IMR-90 (cell line): ENCODE measurements around the gene ALAS2. TPM values are rescaled to one million over a fixed set of nuclear protein-coding genes. Genes with fewer than 3 reads are reported as not detected.

ENCODE experiments used
- ATAC-seq: fragments of 200-7000 bp; cut with Tn5 transposase; 2 replicates; pipeline ENCODE4 v1.9.1; 2020; ENCODE audit warnings: low read depth, mild to moderate bottlenecking, moderate library complexity
- BruUV-seq: library from RNA; stranded (reverse); fragments of 400-500 nt; replicated peaks from 2 replicates; lab custom pipeline; 2021; lab: Mats Ljungman, UMichigan
- CTCF ChIA-PET: fragments of 300-600 bp; formaldehyde crosslinking; extraction: SDS; loops from one replicate; lab custom pipeline; 2021; ENCODE audit warnings: antibody characterized with exemption; lab: Yijun Ruan, JAX
- POLR2A ChIA-PET: fragments of 300-600 bp; sonication (Branson Sonifier 250); formaldehyde crosslinking; loops from one replicate; lab custom pipeline; 2022; ENCODE audit warnings: antibody characterized with exemption; ENCODE audit not compliant: unreplicated experiment; lab: Charles Lee
- DNase-seq: peaks from one replicate; pipeline ENCODE4 v3.0.0; 2013
- H2AFZ ChIP-seq: replicated peaks from 2 replicates; pipeline ENCODE3; 2013; ENCODE audit warnings: low read length, mild to moderate bottlenecking; ENCODE audit not compliant: poor library complexity
- H2AK5ac ChIP-seq: 2 replicates; pipeline ENCODE4 v1.6.1; 2013; ENCODE audit warnings: low read depth, low read length, inconsistent platforms
- H2AK9ac ChIP-seq: replicated peaks from 2 replicates; pipeline ENCODE3; 2013; ENCODE audit warnings: mild to moderate bottlenecking, low read depth, low read length, moderate library complexity; ENCODE audit not compliant: poor library complexity
- H2BK120ac ChIP-seq: 2 replicates; pipeline ENCODE4 v1.6.1; 2013; ENCODE audit warnings: low read depth, low read length, inconsistent platforms
- H2BK15ac ChIP-seq: 3 replicates; pipeline ENCODE4 v1.6.1; 2013; ENCODE audit warnings: low read depth, low read length, inconsistent platforms
- H2BK20ac ChIP-seq: 2 replicates; pipeline ENCODE4 v1.6.1; 2013; ENCODE audit warnings: low read depth, mild to moderate bottlenecking, inconsistent platforms, low read length, moderate library complexity
- H2BK5ac ChIP-seq: 2 replicates; pipeline ENCODE4 v1.6.1; 2013; ENCODE audit warnings: mild to moderate bottlenecking, low read depth, low read length, inconsistent platforms; ENCODE audit not compliant: poor library complexity, severe bottlenecking
- H3K14ac ChIP-seq: replicated peaks from 2 replicates; pipeline ENCODE4 v1.6.1; 2013; ENCODE audit warnings: low read depth, low read length, inconsistent platforms
- H3K18ac ChIP-seq: 2 replicates; pipeline ENCODE4 v1.6.1; 2013; ENCODE audit warnings: low read depth, low read length, control low read depth
- H3K23ac ChIP-seq: 2 replicates; pipeline ENCODE4 v1.6.1; 2013; ENCODE audit warnings: low read depth, low read length, inconsistent platforms
- H3K27ac ChIP-seq: 2 replicates; pipeline ENCODE4 v1.5.1; 2013; ENCODE audit warnings: mild to moderate bottlenecking, control low read depth, low read length; ENCODE audit not compliant: insufficient read depth
- H3K27me3 ChIP-seq: 2 replicates; pipeline ENCODE4 v1.6.1; 2013; ENCODE audit warnings: low read length; ENCODE audit not compliant: control insufficient read depth, insufficient read depth
- H3K36me3 ChIP-seq: 2 replicates; pipeline ENCODE4 v1.6.1; 2013; ENCODE audit warnings: low read length, mixed read lengths; ENCODE audit not compliant: control insufficient read depth, insufficient read depth
- H3K4ac ChIP-seq: 2 replicates; pipeline ENCODE4 v1.6.1; 2013; ENCODE audit warnings: low read depth, low read length, inconsistent platforms
- H3K4me1 ChIP-seq: 2 replicates; pipeline ENCODE4 v1.6.1; 2013; ENCODE audit warnings: low read length, mixed read lengths; ENCODE audit not compliant: control insufficient read depth, insufficient read depth
- H3K4me2 ChIP-seq: 2 replicates; pipeline ENCODE4 v1.6.1; 2013; ENCODE audit warnings: low read depth, mild to moderate bottlenecking, control low read depth, low read length, moderate library complexity
- H3K4me3 ChIP-seq: 2 replicates; pipeline ENCODE4 v1.5.1; 2013; ENCODE audit warnings: low read depth, mild to moderate bottlenecking, control low read depth, low read length, moderate library complexity; ENCODE audit not compliant: insufficient read depth
- H3K56ac ChIP-seq: 2 replicates; pipeline ENCODE4 v1.6.1; 2013; ENCODE audit warnings: low read length, inconsistent platforms; ENCODE audit not compliant: insufficient read depth; ENCODE audit errors: extremely low read depth
- H3K79me1 ChIP-seq, 2 experiments: 2 replicates each; pipeline ENCODE4 v1.6.1; 2013; ENCODE audit warnings: low read length in 2 of 2, inconsistent platforms in 1 of 2, low read depth in 1 of 2
- H3K9ac ChIP-seq: 2 replicates; pipeline ENCODE4 v1.6.1; 2013; ENCODE audit warnings: low read depth, low read length, control low read depth
- H3K9me1 ChIP-seq: 2 replicates; pipeline ENCODE4 v1.6.1; 2013; ENCODE audit warnings: low read length, inconsistent platforms; ENCODE audit not compliant: insufficient read depth
- H3K9me3 ChIP-seq: 2 replicates; pipeline ENCODE4 v1.6.1; 2013; ENCODE audit warnings: low read length; ENCODE audit not compliant: control insufficient read depth, insufficient read depth
- H4K20me1 ChIP-seq: 2 replicates; pipeline ENCODE4 v1.6.1; 2013; ENCODE audit warnings: low read length, inconsistent platforms; ENCODE audit not compliant: insufficient read depth
- H4K5ac ChIP-seq: 2 replicates; pipeline ENCODE4 v1.6.1; 2013; ENCODE audit warnings: mild to moderate bottlenecking, low read depth, low read length, control low read depth
- H4K8ac ChIP-seq, 2 experiments: 2 replicates each; pipeline ENCODE4 v1.6.1; 2013; ENCODE audit warnings: low read depth in 2 of 2, low read length in 2 of 2, control low read depth in 1 of 2, inconsistent platforms in 1 of 2
- H4K91ac ChIP-seq: 2 replicates; pipeline ENCODE4 v1.6.1; 2013; ENCODE audit warnings: low read depth, low read length, inconsistent platforms; ENCODE audit not compliant: insufficient read depth
- BHLHE40 ChIP-seq: fragments of 150-350 bp; IDR thresholded peaks from 2 replicates; pipeline ENCODE4 v1.6.1; 2016; ENCODE audit warnings: mild to moderate bottlenecking, low read depth, low read length
- CEBPB ChIP-seq: IDR thresholded peaks from 2 replicates; pipeline ENCODE4 v1.6.1; 2012; ENCODE audit warnings: low read depth, low read length, improper control_type of control experiment
- CHD1 ChIP-seq: IDR thresholded peaks from 2 replicates; pipeline ENCODE4 v1.6.1; 2012; ENCODE audit warnings: low read depth, low read length, improper control_type of control experiment
- FOS ChIP-seq: fragments of 150-350 bp; IDR thresholded peaks from 2 replicates; pipeline ENCODE4 v1.6.1; 2016; ENCODE audit warnings: low read depth, low read length
- MAFK ChIP-seq: IDR thresholded peaks from 2 replicates; pipeline ENCODE4 v1.6.1; 2012; ENCODE audit warnings: low read depth, low read length, improper control_type of control experiment
- MAZ ChIP-seq: IDR thresholded peaks from 2 replicates; pipeline ENCODE4 v1.6.1; 2012; ENCODE audit warnings: low read depth, mild to moderate bottlenecking, low read length, improper control_type of control experiment, moderate library complexity, borderline replicate concordance
- MXI1 ChIP-seq: IDR thresholded peaks from 2 replicates; pipeline ENCODE4 v1.6.1; 2012; ENCODE audit warnings: low read depth, mild to moderate bottlenecking, low read length, moderate library complexity, borderline replicate concordance
- NFE2L2 ChIP-seq: fragments of 150-350 bp; IDR thresholded peaks from 2 replicates; pipeline ENCODE4 v1.6.1; 2016; ENCODE audit warnings: low read depth, mild to moderate bottlenecking, low read length
- POLR2A ChIP-seq: IDR thresholded peaks from 2 replicates; pipeline ENCODE4 v1.6.1; 2012; ENCODE audit warnings: mild to moderate bottlenecking, low read depth, low read length
- RAD21 ChIP-seq: IDR thresholded peaks from 2 replicates; pipeline ENCODE4 v1.6.1; 2012; ENCODE audit warnings: low read length, improper control_type of control experiment
- RCOR1 ChIP-seq: IDR thresholded peaks from 2 replicates; pipeline ENCODE4 v1.6.1; 2012; ENCODE audit warnings: mild to moderate bottlenecking, low read length, improper control_type of control experiment; ENCODE audit not compliant: insufficient replicate concordance
- RFX5 ChIP-seq: IDR thresholded peaks from 2 replicates; pipeline ENCODE4 v1.8.0; 2012; ENCODE audit warnings: low read depth, mild to moderate bottlenecking, low read length, moderate library complexity
- SMC3 ChIP-seq: fragments of 150-350 bp; IDR thresholded peaks from 2 replicates; pipeline ENCODE4 v1.6.1; 2016; ENCODE audit warnings: low read depth, mild to moderate bottlenecking, antibody characterized with exemption, low read length, moderate library complexity
- dilution Hi-C: fragments of 300-500 bp; cut with HindIII; formaldehyde crosslinking; loops from one replicate; pipeline ENCODE4 v1.14.3; 2018; ENCODE audit warnings: low sequenced_read_pairs; ENCODE audit not compliant: unreplicated experiment
- in situ Hi-C: fragments of 300-500 bp; cut with MboI; formaldehyde crosslinking; loops from 3 replicates; pipeline ENCODE4 v1.14.3; 2019; ENCODE audit warnings: low sequenced_read_pairs, inconsistent platforms, mixed read lengths
- intact Hi-C: fragments of 100-400 bp; cut with micrococcal nuclease; formaldehyde crosslinking; loops from 2 replicates; pipeline ENCODE4 v1.10.0; 2022
- polyA plus RNA-seq, 3 experiments: library from polyadenylated mRNA; depleted of rRNA; stranded (reverse); fragments of >200 nt; gene quantifications; 2 replicates each; pipeline ENCODE4 v1.2.3, GENCODE V29; 2012; ENCODE audit warnings: low replicate concordance in 1 of 3
- total RNA-seq: library from RNA; depleted of rRNA; stranded (reverse); fragments of >200 nt; gene quantifications from 2 replicates; pipeline ENCODE4 v1.2.3, GENCODE V29; 2012
- TF ChIP-seq, protein P1 (sequence below): fragments of 150-350 bp; IDR thresholded peaks from 2 replicates; pipeline ENCODE4 v1.6.1; 2017; ENCODE audit warnings: mild to moderate bottlenecking, antibody characterized with exemption, low read length, low read depth
- TF ChIP-seq, protein P2 (sequence below): conservative IDR thresholded peaks from 2 replicates; pipeline ENCODE4 v1.5.1; 2012; ENCODE audit warnings: mild to moderate bottlenecking, low read depth, low read length, improper control_type of control experiment
- TF ChIP-seq, protein P3 (sequence below): fragments of 150-350 bp; IDR thresholded peaks from 2 replicates; pipeline ENCODE4 v1.6.1; 2016; ENCODE audit warnings: low read depth, mild to moderate bottlenecking, low read length, moderate library complexity, borderline replicate concordance

Gene ALAS2
- total and polyA plus RNA-seq, 2 of the 4 experiments (the other 2 are of a cell fraction) = not detected

DNA sequence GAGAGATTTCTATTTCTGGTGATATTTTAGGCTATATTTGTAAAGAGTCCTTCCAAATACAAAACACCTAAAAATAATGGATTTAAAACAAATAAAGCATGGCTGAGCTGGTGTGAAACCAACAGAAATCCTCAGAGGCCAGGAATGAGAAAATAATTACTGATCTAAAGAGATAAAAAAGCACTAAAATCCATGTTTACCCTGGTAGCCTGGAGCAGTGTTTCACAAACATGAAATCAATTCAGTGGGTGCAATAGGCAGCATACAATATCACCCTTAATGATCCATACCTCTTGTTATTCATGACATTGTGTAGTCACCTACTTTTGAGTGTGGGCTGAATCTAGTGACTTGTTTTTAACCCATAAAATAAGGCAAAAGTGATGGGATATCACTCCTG, 51.3 kb downstream of the ALAS2 start:
- no peak overlapping the region for H3K4me3 ChIP-seq
- H3K9me3 ChIP-seq = no peaks in the 10 kb centered on the region
- POLR2A ChIA-PET = no interaction called here
- H2BK20ac ChIP-seq = no peak overlapping the region
- H2AFZ ChIP-seq = no peak overlapping the region
- CTCF ChIA-PET = interaction anchor here (0.6 kb wide), 1 partner anchor 66 kb away, joined by 4 read pairs; no protein-coding TSS in a partner anchor
- no peak overlapping the region for H2BK120ac ChIP-seq
- H3K4me2 ChIP-seq = no peak overlapping the region
- H2AK5ac ChIP-seq = no peak overlapping the region
- H3K36me3 ChIP-seq = no peaks in the 10 kb centered on the region
- H4K5ac ChIP-seq = no peak overlapping the region
- H3K4me1 ChIP-seq = no peaks in the 10 kb centered on the region
- no peaks in the 10 kb centered on the region for H3K79me1 ChIP-seq
- H3K56ac ChIP-seq = no peak overlapping the region
- no peaks in the 10 kb centered on the region for H4K20me1 ChIP-seq
- H3K4ac ChIP-seq = no peak overlapping the region
- no peak overlapping the region for H2BK5ac ChIP-seq
- no peak overlapping the region for H2BK15ac ChIP-seq
- dilution Hi-C loops = no loop called here
- H4K91ac ChIP-seq = no peak overlapping the region
- DNase-seq = no peak
- ATAC-seq = no peak
- no peak overlapping the region for H2AK9ac ChIP-seq
- in situ Hi-C loops = no loop called here
- no peak overlapping the region for H4K8ac ChIP-seq
- BruUV-seq = no TSS peak
- no peaks in the 10 kb centered on the region for H3K9me1 ChIP-seq
- intact Hi-C loops = no loop called here
- H3K9ac ChIP-seq = no peak overlapping the region
- no peak for TF ChIP-seq MAZ
- TF ChIP-seq MXI1 = no peak
- TF ChIP-seq, protein P1, sequence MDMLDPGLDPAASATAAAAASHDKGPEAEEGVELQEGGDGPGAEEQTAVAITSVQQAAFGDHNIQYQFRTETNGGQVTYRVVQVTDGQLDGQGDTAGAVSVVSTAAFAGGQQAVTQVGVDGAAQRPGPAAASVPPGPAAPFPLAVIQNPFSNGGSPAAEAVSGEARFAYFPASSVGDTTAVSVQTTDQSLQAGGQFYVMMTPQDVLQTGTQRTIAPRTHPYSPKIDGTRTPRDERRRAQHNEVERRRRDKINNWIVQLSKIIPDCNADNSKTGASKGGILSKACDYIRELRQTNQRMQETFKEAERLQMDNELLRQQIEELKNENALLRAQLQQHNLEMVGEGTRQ = no peak
- no peak for TF ChIP-seq CHD1
- no peak for TF ChIP-seq CEBPB
- TF ChIP-seq POLR2A = no peak
- no peak for TF ChIP-seq RCOR1
- TF ChIP-seq FOS = no peak
- TF ChIP-seq RFX5 = no peak
- TF ChIP-seq MAFK = no peak
- TF ChIP-seq SMC3 = no peak
- TF ChIP-seq RAD21 = no peak
- TF ChIP-seq BHLHE40 = no peak
- TF ChIP-seq, protein P2, sequence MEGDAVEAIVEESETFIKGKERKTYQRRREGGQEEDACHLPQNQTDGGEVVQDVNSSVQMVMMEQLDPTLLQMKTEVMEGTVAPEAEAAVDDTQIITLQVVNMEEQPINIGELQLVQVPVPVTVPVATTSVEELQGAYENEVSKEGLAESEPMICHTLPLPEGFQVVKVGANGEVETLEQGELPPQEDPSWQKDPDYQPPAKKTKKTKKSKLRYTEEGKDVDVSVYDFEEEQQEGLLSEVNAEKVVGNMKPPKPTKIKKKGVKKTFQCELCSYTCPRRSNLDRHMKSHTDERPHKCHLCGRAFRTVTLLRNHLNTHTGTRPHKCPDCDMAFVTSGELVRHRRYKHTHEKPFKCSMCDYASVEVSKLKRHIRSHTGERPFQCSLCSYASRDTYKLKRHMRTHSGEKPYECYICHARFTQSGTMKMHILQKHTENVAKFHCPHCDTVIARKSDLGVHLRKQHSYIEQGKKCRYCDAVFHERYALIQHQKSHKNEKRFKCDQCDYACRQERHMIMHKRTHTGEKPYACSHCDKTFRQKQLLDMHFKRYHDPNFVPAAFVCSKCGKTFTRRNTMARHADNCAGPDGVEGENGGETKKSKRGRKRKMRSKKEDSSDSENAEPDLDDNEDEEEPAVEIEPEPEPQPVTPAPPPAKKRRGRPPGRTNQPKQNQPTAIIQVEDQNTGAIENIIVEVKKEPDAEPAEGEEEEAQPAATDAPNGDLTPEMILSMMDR = no peak
- TF ChIP-seq NFE2L2 = no peak
- TF ChIP-seq, protein P3, sequence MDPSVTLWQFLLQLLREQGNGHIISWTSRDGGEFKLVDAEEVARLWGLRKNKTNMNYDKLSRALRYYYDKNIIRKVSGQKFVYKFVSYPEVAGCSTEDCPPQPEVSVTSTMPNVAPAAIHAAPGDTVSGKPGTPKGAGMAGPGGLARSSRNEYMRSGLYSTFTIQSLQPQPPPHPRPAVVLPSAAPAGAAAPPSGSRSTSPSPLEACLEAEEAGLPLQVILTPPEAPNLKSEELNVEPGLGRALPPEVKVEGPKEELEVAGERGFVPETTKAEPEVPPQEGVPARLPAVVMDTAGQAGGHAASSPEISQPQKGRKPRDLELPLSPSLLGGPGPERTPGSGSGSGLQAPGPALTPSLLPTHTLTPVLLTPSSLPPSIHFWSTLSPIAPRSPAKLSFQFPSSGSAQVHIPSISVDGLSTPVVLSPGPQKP = no peak
- no peak overlapping the region for H3K14ac ChIP-seq
- H3K23ac ChIP-seq = no peak overlapping the region
- H3K18ac ChIP-seq = no peak overlapping the region
- peaks cover 2% of the 10 kb centered on the region; the same call in 1 of the 2 replicates for H3K27me3 ChIP-seq
- no peak overlapping the region for H3K27ac ChIP-seq
